Activated T-cell treated with anti-CD3 and anti-CD28 coated beads, Interleukin-2, amount 50 U/mL, for 4 hours (primary cell): ENCODE results near the gene GLDC. TPM values are rescaled to one million over a fixed set of nuclear protein-coding genes. Genes with fewer than 3 reads are reported as not detected.
"Not testable (repeated sequence)": the region's sequence is repeated elsewhere in the genome, so short reads cannot be mapped to it uniquely, and the experiment has no call there.

Source experiments
- ATAC-seq, 2 donors: fragments of 200-7000 bp; cut with Tn5 transposase; one replicate each; pipeline ENCODE4 v1.10.0; 2021
- DNase-seq: peaks from one replicate; pipeline ENCODE4 v3.0.0-alpha.2; 2020
- H3K27me3 Mint-ChIP-seq: one replicate; pipeline ENCODE4 v1.8.0; 2021; ENCODE audit warnings: low read depth, mixed read lengths
- H3K36me3 Mint-ChIP-seq: one replicate; pipeline ENCODE4 v1.8.0; 2022; ENCODE audit warnings: mixed read lengths; ENCODE audit not compliant: insufficient read depth
- H3K4me1 Mint-ChIP-seq: one replicate; pipeline ENCODE4 v1.8.0; 2021; ENCODE audit warnings: low read depth, mixed read lengths
- H3K4me3 Mint-ChIP-seq: one replicate; pipeline ENCODE4 v1.8.0; 2021; ENCODE audit warnings: mild to moderate bottlenecking, moderate library complexity, mixed read lengths
- H3K9me3 Mint-ChIP-seq: one replicate; pipeline ENCODE4 v1.8.0; 2021; ENCODE audit warnings: mixed read lengths
- total RNA-seq, 3 donors: library from RNA; stranded (reverse); gene quantifications; one replicate each; pipeline ENCODE4 v1.2.1, GENCODE V29; 2021

Gene GLDC
- total RNA-seq, 3 donors from 2014 or later = 0.63 to 3.6 (median 3.5) TPM

GRCh38 chr9:6553866-6554265 is 91.7 kb downstream of the GLDC start:
- no peak for ATAC-seq
- Mint-ChIP-seq H3K36me3 (no peaks in the 10 kb centered on the region), H3K27me3 (no peaks in the 10 kb centered on the region), H3K4me1 (no peaks in the 10 kb centered on the region), H3K4me3 (no peak overlapping the region), H3K9me3 (no peaks in the 10 kb centered on the region)
- no peak for DNase-seq

- Mint-ChIP-seq H3K36me3 (no peaks in the 10 kb centered on the region), H3K9me3 (no peaks in the 10 kb centered on the region), H3K4me1 (no peaks in the 10 kb centered on the region), H3K27me3 (no peaks in the 10 kb centered on the region), H3K4me3 (no peak overlapping the region)
- ATAC-seq (no peak), DNase-seq (no peak)
These were observed 92.9 kb downstream of the GLDC start for GRCh38 chr9:6552498-6553121.

DNA sequence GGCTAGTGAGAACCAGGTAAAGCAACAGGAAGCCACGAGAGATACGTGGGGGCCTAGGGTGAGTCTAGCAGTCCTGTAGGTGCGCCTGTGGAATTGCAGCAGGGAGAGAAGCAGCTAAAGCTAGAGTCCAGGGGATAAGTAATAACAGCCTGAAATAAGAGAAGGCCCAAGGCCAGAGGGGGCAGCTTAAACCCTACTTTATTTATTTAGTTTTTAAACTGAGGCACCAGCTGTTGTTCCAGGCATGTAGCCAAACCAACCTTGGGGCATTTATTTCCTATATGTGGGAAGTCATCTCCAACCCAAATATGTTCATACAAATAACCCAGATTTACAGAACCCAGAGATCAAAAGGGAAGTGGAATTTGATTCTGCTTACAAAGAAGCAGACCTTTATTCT is 93.5 kb downstream of the GLDC start:
- H3K4me1 Mint-ChIP-seq = no peaks in the 10 kb centered on the region

DNA sequence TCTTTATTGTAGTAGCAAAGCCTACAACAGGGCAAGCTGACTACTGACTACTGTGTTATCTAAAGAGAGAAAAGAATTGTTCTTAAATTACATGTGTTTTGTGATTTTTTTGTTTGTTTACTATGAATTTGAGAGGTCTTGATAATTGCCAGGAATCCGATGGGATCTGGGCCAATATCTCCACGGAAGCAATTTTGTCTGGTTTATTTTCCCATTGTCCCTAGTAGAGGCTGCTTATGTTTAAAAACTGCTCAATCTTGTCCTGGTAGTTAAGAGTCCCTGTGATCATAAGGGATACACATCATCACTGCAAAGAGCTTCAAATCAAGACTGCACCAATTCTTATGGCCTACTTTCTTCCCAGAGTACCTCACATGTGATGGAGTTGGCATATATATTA is 94.4 kb downstream of the GLDC start:
- no peak for ATAC-seq
- no peak overlapping the region for H3K4me3 Mint-ChIP-seq
- no peaks in the 10 kb centered on the region for H3K36me3 Mint-ChIP-seq
- no peaks in the 10 kb centered on the region for H3K4me1 Mint-ChIP-seq
- DNase-seq = no peak
- H3K27me3 Mint-ChIP-seq = no peaks in the 10 kb centered on the region
- no peaks in the 10 kb centered on the region for H3K9me3 Mint-ChIP-seq

More for the DNA sequence above, 93.5 kb downstream of the GLDC start:
- Mint-ChIP-seq H3K4me3 (no peak overlapping the region), H3K9me3 (no peaks in the 10 kb centered on the region), H3K36me3 (no peaks in the 10 kb centered on the region), H3K27me3 (no peaks in the 10 kb centered on the region)
- DNase-seq = no peak
- no peak for ATAC-seq

DNA sequence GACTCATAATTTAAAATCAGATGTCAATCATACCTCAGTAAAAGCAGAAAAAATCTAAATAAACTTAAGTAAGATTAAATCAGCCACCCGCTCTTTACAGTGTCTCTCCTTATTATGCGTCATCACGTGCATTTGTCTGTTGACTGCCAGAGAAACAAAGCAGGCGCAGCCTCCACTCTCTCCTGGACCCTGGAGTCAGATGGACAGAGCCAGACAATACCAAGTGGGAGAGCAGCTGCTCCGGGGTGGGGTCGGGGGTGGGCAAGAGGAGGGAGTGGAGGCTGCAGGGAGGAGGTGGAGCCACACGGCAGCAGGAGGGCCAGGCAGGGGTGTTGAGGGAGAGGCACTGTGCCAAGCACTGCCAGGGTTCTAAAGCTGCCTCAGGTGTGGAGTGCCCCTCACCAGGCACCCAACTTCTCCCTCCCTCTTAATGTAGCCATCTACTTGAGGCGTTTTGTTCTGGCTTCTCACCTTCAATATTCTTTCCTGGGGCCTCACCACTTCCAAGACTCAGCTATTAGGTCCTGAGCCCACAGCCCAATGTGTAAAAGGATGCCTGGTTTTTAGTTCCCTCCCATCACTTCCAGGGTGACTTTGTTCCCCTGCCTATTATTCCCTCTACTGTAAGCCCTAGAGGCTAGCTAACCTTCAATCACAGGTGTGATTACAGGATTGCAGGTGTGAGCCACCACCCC is 96.3 kb downstream of the GLDC start:
- no peak for ATAC-seq
- no peaks in the 10 kb centered on the region for H3K36me3 Mint-ChIP-seq
- H3K9me3 Mint-ChIP-seq = no peaks in the 10 kb centered on the region

DNA sequence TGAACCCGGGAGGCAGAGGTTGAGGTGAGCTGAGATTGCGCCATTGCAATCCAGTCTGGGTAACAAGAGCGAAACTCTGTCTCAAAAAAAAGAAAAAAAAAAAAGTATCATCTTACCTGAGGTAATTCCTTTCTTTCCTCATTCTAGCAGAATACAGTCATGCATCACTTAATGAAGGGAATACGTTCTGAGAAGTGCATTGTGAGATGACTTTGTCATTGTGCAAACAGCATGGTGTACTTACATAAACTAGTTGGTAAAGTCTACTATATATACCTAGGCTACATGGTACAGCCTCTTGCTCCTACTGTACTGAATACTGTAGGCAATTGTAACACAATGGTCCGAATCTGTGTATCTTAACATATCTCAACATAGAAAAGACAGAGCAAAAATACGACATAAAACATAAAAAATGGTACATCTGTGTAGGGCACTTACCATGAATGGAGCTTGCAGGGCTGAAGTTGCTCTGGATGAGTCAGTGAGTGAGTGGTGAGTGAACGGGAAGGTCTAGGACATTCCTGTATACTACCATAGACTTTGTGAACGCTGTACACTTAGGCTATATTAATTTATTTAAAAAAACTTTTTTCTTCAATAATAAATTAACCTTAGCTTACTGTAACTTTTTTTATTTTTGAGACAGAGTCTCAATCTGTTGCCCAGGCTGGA is 100.4 kb downstream of the GLDC start:
- no peaks in the 10 kb centered on the region for H3K27me3 Mint-ChIP-seq
- no peaks in the 10 kb centered on the region for H3K36me3 Mint-ChIP-seq
- H3K9me3 Mint-ChIP-seq = no peaks in the 10 kb centered on the region
- H3K4me3 Mint-ChIP-seq = no peak overlapping the region
- no peaks in the 10 kb centered on the region for H3K4me1 Mint-ChIP-seq
- ATAC-seq (no peak), DNase-seq (no peak)

More for the DNA sequence above, 96.3 kb downstream of the GLDC start:
- no peaks in the 10 kb centered on the region for H3K27me3 Mint-ChIP-seq
- DNase-seq = no peak
- no peak overlapping the region for H3K4me3 Mint-ChIP-seq
- H3K4me1 Mint-ChIP-seq = no peaks in the 10 kb centered on the region

DNA sequence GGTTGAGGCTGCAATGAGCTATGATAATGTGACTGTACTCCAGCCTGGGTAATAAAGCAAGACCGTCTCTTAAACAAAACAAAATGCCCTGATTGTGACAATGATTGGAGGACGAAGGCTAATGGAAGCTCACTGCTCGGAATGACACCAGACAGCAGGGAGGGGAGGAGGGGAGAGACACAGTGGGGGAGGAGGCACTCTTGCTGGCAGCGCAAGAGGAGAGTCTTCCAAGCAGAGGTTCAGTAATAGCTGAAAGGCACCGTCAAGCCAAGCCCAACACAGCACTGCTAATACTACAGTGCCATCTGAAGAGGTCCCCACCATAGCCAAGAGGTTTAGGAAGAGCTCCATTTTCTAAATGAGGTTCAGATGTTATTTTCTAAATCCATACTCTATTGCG is 102.3 kb downstream of the GLDC start:
- no peak overlapping the region for H3K4me3 Mint-ChIP-seq

DNA sequence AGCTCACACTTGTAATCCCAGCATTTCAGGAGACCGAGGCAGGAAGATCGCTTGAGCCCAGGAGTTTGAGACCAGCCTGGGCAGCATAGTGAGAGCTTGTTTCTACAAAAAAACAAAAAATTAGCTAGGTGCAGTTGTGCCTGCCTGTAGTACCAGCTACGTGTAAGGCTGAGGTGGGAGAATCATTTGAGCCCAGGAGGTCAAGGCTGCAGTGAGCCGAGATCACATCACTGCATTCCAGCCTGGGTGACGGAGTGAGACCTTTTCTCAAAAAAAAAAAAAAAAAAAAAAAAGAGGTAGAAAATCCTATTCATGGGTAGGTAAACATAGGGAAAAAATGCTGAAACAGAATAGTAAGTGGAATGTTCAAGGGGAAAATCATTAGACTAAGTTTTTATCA is 102.9 kb downstream of the GLDC start:
- H3K36me3 Mint-ChIP-seq, H3K9me3 Mint-ChIP-seq, DNase-seq, H3K4me1 Mint-ChIP-seq, H3K27me3 Mint-ChIP-seq, H3K4me3 Mint-ChIP-seq, ATAC-seq: not testable (repeated sequence)

More for the DNA sequence above, 102.3 kb downstream of the GLDC start:
- H3K27me3 Mint-ChIP-seq = no peaks in the 10 kb centered on the region
- ATAC-seq (no peak), DNase-seq (no peak)
- no peaks in the 10 kb centered on the region for H3K4me1 Mint-ChIP-seq
- no peaks in the 10 kb centered on the region for H3K9me3 Mint-ChIP-seq
- H3K36me3 Mint-ChIP-seq = no peaks in the 10 kb centered on the region

GRCh38 chr9:6538666-6539071 is 106.9 kb downstream of the GLDC start:
- Mint-ChIP-seq H3K27me3 (peaks cover 3% of the 10 kb centered on the region), H3K4me3 (no peak overlapping the region), H3K9me3 (no peaks in the 10 kb centered on the region), H3K36me3 (no peaks in the 10 kb centered on the region), H3K4me1 (no peaks in the 10 kb centered on the region)
- ATAC-seq = no peak
- DNase-seq = no peak

DNA sequence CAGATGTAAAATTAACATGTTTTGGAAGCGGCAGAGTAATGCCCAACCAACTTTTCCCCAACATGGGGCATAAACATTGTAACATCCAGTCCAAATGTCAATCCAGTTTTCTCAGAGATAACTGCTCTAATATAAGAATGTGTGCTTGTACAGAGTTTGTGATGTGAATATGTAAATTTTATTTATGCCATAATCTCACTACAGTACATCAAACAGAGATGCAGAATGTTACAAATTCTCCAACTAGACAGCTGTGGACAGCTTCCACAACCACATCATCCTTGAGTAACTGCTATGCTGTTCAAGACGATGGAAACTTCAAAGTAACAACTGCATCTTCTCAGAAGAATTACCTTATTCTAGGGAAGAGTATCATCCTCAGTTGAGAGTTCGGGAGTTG is 109.9 kb downstream of the GLDC start:
- Mint-ChIP-seq H3K27me3 (peaks cover 3% of the 10 kb centered on the region), H3K4me3 (no peak overlapping the region), H3K36me3 (no peaks in the 10 kb centered on the region), H3K9me3 (no peaks in the 10 kb centered on the region), H3K4me1 (no peaks in the 10 kb centered on the region)
- DNase-seq (no peak), ATAC-seq (no peak)

GRCh38 chr9:6525326-6526045 is 120.0 kb downstream of the GLDC start:
- no peaks in the 10 kb centered on the region for H3K4me1 Mint-ChIP-seq
- no peaks in the 10 kb centered on the region for H3K27me3 Mint-ChIP-seq
- no peak overlapping the region for H3K4me3 Mint-ChIP-seq
- peaks cover 3% of the 10 kb centered on the region for H3K9me3 Mint-ChIP-seq
- peaks cover 17% of the 10 kb centered on the region for H3K36me3 Mint-ChIP-seq
- DNase-seq (no peak), ATAC-seq (no peak)

- Mint-ChIP-seq H3K36me3 (peaks cover 20% of the 10 kb centered on the region), H3K4me3 (no peak overlapping the region), H3K9me3 (peaks cover 3% of the 10 kb centered on the region), H3K27me3 (no peaks in the 10 kb centered on the region), H3K4me1 (no peaks in the 10 kb centered on the region)
- ATAC-seq = no peak
- DNase-seq = no peak
These were observed 123.3 kb downstream of the GLDC start for GRCh38 chr9:6522263-6522662.

GRCh38 chr9:6512085-6512657 is 133.4 kb downstream of the GLDC start:
- peaks cover 2% of the 10 kb centered on the region for H3K4me1 Mint-ChIP-seq
- peaks cover 13% of the 10 kb centered on the region for H3K36me3 Mint-ChIP-seq
- ATAC-seq = no peak
- no peak for DNase-seq
- peaks cover 6% of the 10 kb centered on the region for H3K9me3 Mint-ChIP-seq
- no peak overlapping the region for H3K4me3 Mint-ChIP-seq
- no peaks in the 10 kb centered on the region for H3K27me3 Mint-ChIP-seq

- H3K9me3 Mint-ChIP-seq = peaks cover 4% of the 10 kb centered on the region
- H3K36me3 Mint-ChIP-seq = peaks cover 37% of the 10 kb centered on the region
- no peak for DNase-seq
- H3K4me3 Mint-ChIP-seq = no peak overlapping the region
- no peak for ATAC-seq
- H3K27me3 Mint-ChIP-seq = no peaks in the 10 kb centered on the region
- peaks cover 2% of the 10 kb centered on the region for H3K4me1 Mint-ChIP-seq
These were observed 139.0 kb downstream of the GLDC start for GRCh38 chr9:6506571-6506970.
